Suprapubic skin (tissue), 4 donors: ENCODE results near the gene IFT43. TPM values are rescaled to one million over a fixed set of nuclear protein-coding genes. Genes with fewer than 3 reads are reported as not detected.

Source experiments
- DNase-seq, 2 donors: peaks; one replicate each; pipeline ENCODE4 v3.0.0-alpha.2; 2019; ENCODE audit warnings: low spot score in 2 of 2
- H3K27ac ChIP-seq: fragments of 200-600 bp; sonication (generic); one replicate; pipeline ENCODE4 v1.5.1; 2019
- H3K27me3 ChIP-seq: fragments of 200-600 bp; sonication (generic); one replicate; pipeline ENCODE4 v1.5.1; 2019
- H3K36me3 ChIP-seq: fragments of 200-600 bp; sonication (generic); one replicate; pipeline ENCODE4 v1.5.1; 2019
- H3K4me1 ChIP-seq: fragments of 200-600 bp; sonication (generic); one replicate; pipeline ENCODE4 v1.5.1; 2019
- H3K4me3 ChIP-seq: fragments of 200-600 bp; sonication (generic); one replicate; pipeline ENCODE4 v1.5.1; 2019; ENCODE audit warnings: mild to moderate bottlenecking
- H3K9me3 ChIP-seq: fragments of 200-600 bp; sonication (generic); one replicate; pipeline ENCODE4 v1.5.1; 2019
- CTCF ChIP-seq, 2 donors: fragments of 200-600 bp in 1 of 2; fragments of 450-650 bp in 1 of 2; sonication (generic) in 1 of 2; IDR thresholded peaks; one replicate each; pipeline ENCODE4 v1.5.1; 2016 to 2019; ENCODE audit warnings: antibody characterized with exemption in 2 of 2, mild to moderate bottlenecking in 1 of 2, moderate library complexity in 1 of 2
- EP300 ChIP-seq: sonication (generic); formaldehyde crosslinking; IDR thresholded peaks from one replicate; pipeline ENCODE4 v1.6.1; 2017; ENCODE audit warnings: antibody characterized with exemption
- POLR2A ChIP-seq, 2 donors: fragments of 450-650 bp; IDR thresholded peaks; one replicate each; pipeline ENCODE4 v1.6.1; 2017; ENCODE audit warnings: antibody characterized with exemption in 2 of 2, mild to moderate bottlenecking in 2 of 2, moderate library complexity in 2 of 2
- POLR2AphosphoS5 ChIP-seq, 3 donors: sonication (generic); formaldehyde crosslinking; IDR thresholded peaks; one replicate each; pipeline ENCODE4 v1.6.1; 2017; ENCODE audit warnings: antibody characterized with exemption in 3 of 3
- WGBS: methylation state at CpG from one replicate; pipeline ENCODE4 v1.1.5; 2018; 5-methylcytosine and 5-hydroxymethylcytosine counted together
- total RNA-seq, 4 donors: library from RNA; depleted of rRNA; stranded (reverse); fragments of >200 nt; gene quantifications; one replicate each; pipeline ENCODE4 v1.1.0, GENCODE V29; 2016

Gene IFT43
- total RNA-seq, 4 donors from 2014 or later = 20.3 to 27.8 (median 22.0) TPM

DNA sequence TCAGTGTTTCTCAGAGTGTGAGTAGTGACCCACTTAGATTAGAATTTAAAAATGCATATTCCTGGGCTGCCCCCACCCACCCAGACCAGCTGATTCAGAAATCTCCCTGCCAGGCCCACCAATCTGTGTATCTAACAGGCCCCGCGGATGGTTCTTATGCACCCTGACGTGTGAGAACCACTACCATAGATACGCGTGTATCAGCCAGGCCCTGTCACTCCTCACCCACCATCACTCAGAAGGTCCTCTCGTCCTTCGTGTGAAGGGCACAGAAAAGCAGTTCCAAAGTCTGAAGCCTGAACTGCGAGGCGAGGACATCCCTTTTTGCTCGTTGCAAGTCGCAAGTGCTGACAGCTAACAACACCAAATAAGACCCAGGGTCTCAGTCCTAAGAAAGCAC, 72.4 kb downstream of the IFT43 start:
- H3K9me3 ChIP-seq = no peaks in the 10 kb centered on the region
- no peak overlapping the region for H3K27ac ChIP-seq
- 92% methylated on average over 11 of the region's 11 CpGs for WGBS
- H3K36me3 ChIP-seq = peaks cover 10% of the 10 kb centered on the region
- no peaks in the 10 kb centered on the region for H3K27me3 ChIP-seq
- H3K4me3 ChIP-seq = no peak overlapping the region
- H3K4me1 ChIP-seq = no peaks in the 10 kb centered on the region
- no peak for DNase-seq
- TF ChIP-seq EP300 (no peak), CTCF (IDR thresholded peaks at IDR 0.05) (no peak), POLR2A (IDR thresholded peaks at IDR 0.05) (no peak), POLR2AphosphoS5 (IDR thresholded peaks at IDR 0.05) (no peak)

DNA sequence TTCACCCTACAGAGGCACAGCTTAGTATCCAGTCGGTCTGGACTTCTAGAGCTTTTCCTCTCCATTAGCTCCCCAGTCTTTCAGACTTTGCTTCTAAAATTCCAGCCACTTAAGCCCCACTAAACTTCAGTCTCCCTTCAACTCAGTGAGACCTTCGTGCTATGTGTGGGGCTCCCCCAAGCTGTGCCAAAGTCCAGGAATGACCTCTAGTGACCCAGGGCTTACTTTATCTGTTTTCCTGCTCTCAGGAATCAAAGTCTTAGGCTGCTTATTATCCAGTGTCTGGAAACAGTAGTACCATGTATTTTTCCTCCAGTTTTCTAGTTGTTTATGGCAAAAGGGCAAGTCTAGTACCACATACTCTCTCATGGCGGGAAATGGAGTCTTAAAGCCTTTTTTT, 77.8 kb downstream of the IFT43 start:
- TF ChIP-seq POLR2AphosphoS5 (IDR thresholded peaks at IDR 0.05) (no peak), EP300 (no peak), CTCF (IDR thresholded peaks at IDR 0.05) (no peak), POLR2A (IDR thresholded peaks at IDR 0.05) (no peak)
- Histone ChIP-seq H3K4me1 (no peaks in the 10 kb centered on the region), H3K27me3 (no peaks in the 10 kb centered on the region), H3K36me3 (peaks cover 29% of the 10 kb centered on the region), H3K9me3 (no peaks in the 10 kb centered on the region), H3K27ac (no peak overlapping the region), H3K4me3 (no peak overlapping the region)
- WGBS = 98% methylated on average over 3 of the region's 3 CpGs
- DNase-seq = no peak

DNA sequence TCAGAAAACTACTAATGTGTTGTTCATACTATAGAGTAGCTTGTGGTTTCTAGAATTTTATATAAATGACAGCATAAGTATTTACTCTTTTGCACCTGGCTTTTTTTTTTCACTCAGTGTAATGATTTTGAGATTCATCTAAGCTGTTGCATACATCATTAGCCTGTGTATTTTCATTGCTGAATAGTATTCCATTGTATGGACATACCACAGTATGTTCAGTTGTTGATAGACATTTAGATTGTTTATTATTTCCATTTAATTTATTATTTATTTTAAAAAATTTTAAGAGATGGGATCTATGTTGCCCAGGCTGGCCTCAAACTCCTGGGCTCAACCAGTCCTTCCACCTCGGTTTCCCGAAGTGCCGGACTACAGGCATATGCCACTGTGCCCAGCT, 80.0 kb downstream of the IFT43 start:
- Histone ChIP-seq H3K4me1 (no peaks in the 10 kb centered on the region), H3K27ac (no peak overlapping the region), H3K36me3 (peaks cover 32% of the 10 kb centered on the region), H3K9me3 (no peaks in the 10 kb centered on the region), H3K27me3 (no peaks in the 10 kb centered on the region), H3K4me3 (no peak overlapping the region)
- no peak for TF ChIP-seq POLR2A (IDR thresholded peaks at IDR 0.05)
- no peak for TF ChIP-seq POLR2AphosphoS5 (IDR thresholded peaks at IDR 0.05)
- TF ChIP-seq EP300 = no peak
- TF ChIP-seq CTCF (IDR thresholded peaks at IDR 0.05) = no peak
- WGBS = 99% methylated on average over 3 of the region's 3 CpGs
- DNase-seq = no peak

DNA sequence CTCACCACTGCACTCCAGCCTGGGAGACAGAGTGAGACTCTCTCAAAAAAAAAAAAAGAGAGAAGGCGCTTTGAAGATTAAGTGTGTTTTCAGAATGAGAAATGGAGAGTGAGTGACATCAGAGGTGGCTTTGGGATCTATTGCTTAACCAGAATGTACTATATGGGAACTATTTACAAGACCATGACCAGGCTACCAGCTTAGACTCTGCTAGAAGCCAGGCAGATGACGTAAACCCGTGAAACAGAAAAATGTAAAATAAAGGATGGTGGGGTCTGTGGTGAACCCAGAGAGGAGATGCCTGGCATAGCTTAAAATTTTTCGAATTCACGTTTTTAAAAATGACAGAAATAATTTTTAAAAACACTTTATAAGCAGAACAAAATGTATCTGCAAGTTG, 82.0 kb downstream of the IFT43 start:
- Histone ChIP-seq H3K9me3 (no peaks in the 10 kb centered on the region), H3K4me1 (no peaks in the 10 kb centered on the region), H3K27me3 (no peaks in the 10 kb centered on the region), H3K36me3 (peaks cover 43% of the 10 kb centered on the region), H3K27ac (no peak overlapping the region), H3K4me3 (no peak overlapping the region)
- no peak for DNase-seq
- TF ChIP-seq EP300 = no peak
- no peak for TF ChIP-seq POLR2A (IDR thresholded peaks at IDR 0.05)
- TF ChIP-seq POLR2AphosphoS5 (IDR thresholded peaks at IDR 0.05) = no peak
- TF ChIP-seq CTCF (IDR thresholded peaks at IDR 0.05) = no peak
- WGBS = 95% methylated on average over 5 of the region's 5 CpGs

GRCh38 chr14:76073717-76074116, 88.2 kb downstream of the IFT43 start:
- WGBS = 81% methylated on average over 12 of the region's 12 CpGs
- DNase-seq = no peak
- Histone ChIP-seq H3K27me3 (no peaks in the 10 kb centered on the region), H3K4me1 (no peaks in the 10 kb centered on the region), H3K9me3 (no peaks in the 10 kb centered on the region), H3K4me3 (no peak overlapping the region), H3K36me3 (peaks cover 35% of the 10 kb centered on the region), H3K27ac (no peak overlapping the region)
- TF ChIP-seq POLR2AphosphoS5 (IDR thresholded peaks at IDR 0.05) (no peak), POLR2A (IDR thresholded peaks at IDR 0.05) (no peak), EP300 (no peak), CTCF (IDR thresholded peaks at IDR 0.05) (no peak)
